Upper lobe of left lung (tissue), 4 donors: ENCODE results near the gene VMP1.

Experiments
- CTCF ChIP-seq, 6 experiments: fragments of 450-650 bp in 4 of 6; fragments of 200-600 bp in 2 of 6; sonication (generic) in 2 of 6; IDR thresholded peaks; one replicate each; pipeline ENCODE4 v1.5.1; 2016 to 2019; ENCODE audit warnings: antibody characterized with exemption in 6 of 6
- POLR2AphosphoS5 ChIP-seq, 2 donors: sonication (generic); formaldehyde crosslinking; IDR thresholded peaks; one replicate each; pipeline ENCODE4 v1.5.1; 2017; ENCODE audit warnings: antibody characterized with exemption in 2 of 2

GRCh38 chr17:59790910-59791309 is 83.5 kb downstream of the VMP1 start:
- TF ChIP-seq CTCF (IDR thresholded peaks at IDR 0.05) (no peak), POLR2AphosphoS5 (IDR thresholded peaks at IDR 0.05) (peak in 1 of 2 donors; percentile 55)
